Central memory CD8-positive, alpha-beta T cell (primary cell): Measurements from ENCODE around the gene ABCA3.

Experiments used
- ATAC-seq: fragments of 150-1000 bp; cut with Tn5 transposase; replicated peaks from 2 replicates; pipeline ENCODE4 v1.10.0; 2022; ENCODE audit warnings: mild to moderate bottlenecking, moderate FRiP score, moderate number of reproducible peaks; ENCODE audit not compliant: poor library complexity, severe bottlenecking; ENCODE audit errors: extremely low read depth
- DNase-seq, 2 donors: peaks; one replicate each; pipeline ENCODE4 v3.0.0; 2021; ENCODE audit warnings: low spot score in 2 of 2
- H3K27ac Mint-ChIP-seq: one replicate; pipeline ENCODE4 v1.8.0; 2022; ENCODE audit warnings: low read depth, mild to moderate bottlenecking, moderate library complexity, mixed read lengths
- H3K27me3 Mint-ChIP-seq: one replicate; pipeline ENCODE4 v1.8.0; 2022; ENCODE audit warnings: mixed read lengths
- H3K36me3 Mint-ChIP-seq: one replicate; pipeline ENCODE4 v1.8.0; 2022; ENCODE audit warnings: mild to moderate bottlenecking, moderate library complexity, mixed read lengths; ENCODE audit not compliant: insufficient read depth
- H3K4me1 Mint-ChIP-seq: one replicate; pipeline ENCODE4 v1.8.0; 2022; ENCODE audit warnings: mixed read lengths
- H3K4me3 Mint-ChIP-seq: one replicate; pipeline ENCODE4 v1.8.0; 2022; ENCODE audit warnings: mild to moderate bottlenecking, moderate library complexity, mixed read lengths
- H3K9me3 Mint-ChIP-seq: one replicate; pipeline ENCODE4 v1.8.0; 2022; ENCODE audit warnings: mixed read lengths

ABCA3 gene

DNA sequence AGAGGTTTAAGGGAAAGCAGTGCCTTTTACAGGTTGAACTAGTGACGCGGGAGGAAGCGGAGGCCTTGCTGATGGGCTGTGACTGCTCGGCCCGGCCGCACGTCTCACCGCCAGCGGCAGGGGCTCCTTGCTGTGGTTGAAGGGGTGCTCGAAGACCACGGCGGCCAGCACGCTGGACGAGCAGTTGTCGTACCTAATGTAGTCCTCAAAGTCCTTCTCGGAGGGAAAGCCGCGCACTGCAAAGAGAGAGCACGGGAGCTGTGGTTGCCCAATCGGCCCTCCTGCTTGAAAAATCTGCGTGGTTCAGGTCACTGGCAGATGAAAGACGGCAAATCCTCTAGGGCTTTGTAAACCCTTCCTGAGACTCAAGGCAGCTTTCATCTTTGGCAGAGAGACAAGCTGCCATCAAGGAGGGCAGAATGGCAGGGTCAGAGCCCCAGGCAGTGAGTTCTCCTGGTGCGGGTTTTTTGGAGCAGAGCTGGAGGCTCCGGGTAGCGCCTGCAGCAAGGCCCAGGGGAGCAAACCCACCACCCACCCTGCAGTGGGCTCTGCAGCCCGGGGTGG, 16.1 kb downstream of the ABCA3 start:
- Mint-ChIP-seq H3K27ac (no peak overlapping the region), H3K4me1 (no peaks in the 10 kb centered on the region), H3K27me3 (no peaks in the 10 kb centered on the region), H3K9me3 (no peaks in the 10 kb centered on the region), H3K36me3 (peaks cover 1% of the 10 kb centered on the region), H3K4me3 (no peak overlapping the region)
- DNase-seq (no peak), ATAC-seq (no peak)

DNA sequence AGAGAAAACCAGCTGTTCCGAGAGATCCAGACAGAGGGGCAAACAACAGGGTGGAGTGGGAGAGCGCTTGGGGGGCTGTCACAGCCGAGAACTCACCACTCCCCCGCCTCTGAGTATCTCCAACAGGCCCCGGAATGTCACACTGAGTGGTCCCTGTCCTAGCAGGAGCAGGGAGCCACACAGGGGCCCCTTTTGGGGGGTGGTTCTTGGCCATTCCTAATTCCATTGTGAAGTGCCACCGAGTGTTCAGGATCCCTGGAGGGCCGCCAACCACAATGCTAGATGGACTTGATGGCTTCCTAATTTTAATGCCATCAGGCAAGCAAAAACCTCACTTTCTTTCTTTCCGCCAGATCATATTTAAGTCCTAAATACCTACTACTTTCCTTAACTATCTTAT, 16.8 kb downstream of the ABCA3 start:
- Mint-ChIP-seq H3K9me3 (no peaks in the 10 kb centered on the region), H3K4me1 (no peaks in the 10 kb centered on the region), H3K36me3 (peaks cover 1% of the 10 kb centered on the region), H3K27me3 (no peaks in the 10 kb centered on the region), H3K27ac (no peak overlapping the region), H3K4me3 (no peak overlapping the region)
- no peak for ATAC-seq
- no peak for DNase-seq

DNA sequence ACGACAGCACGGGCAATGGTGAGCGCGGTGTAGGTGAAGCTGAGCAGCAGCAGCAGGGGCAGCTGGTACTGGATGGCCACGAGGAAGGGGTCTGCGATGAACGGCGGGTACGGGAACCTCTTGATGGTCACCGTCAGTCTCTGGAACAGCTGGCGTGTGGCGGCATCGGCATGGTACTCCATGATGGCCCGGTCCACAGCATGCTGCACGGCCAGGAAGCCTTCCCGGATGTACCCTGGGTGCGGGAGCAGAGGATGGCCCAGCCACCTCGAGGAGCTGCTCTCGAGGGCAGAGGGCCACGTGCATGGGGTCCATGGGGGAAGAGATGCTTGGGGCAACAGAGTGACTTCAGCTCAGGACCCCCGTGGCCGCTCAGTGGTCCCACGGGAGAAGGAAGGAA, 20.9 kb downstream of the ABCA3 start:
- Mint-ChIP-seq H3K36me3 (peaks cover 5% of the 10 kb centered on the region), H3K4me1 (no peaks in the 10 kb centered on the region), H3K27me3 (no peaks in the 10 kb centered on the region), H3K9me3 (no peaks in the 10 kb centered on the region), H3K27ac (no peak overlapping the region), H3K4me3 (no peak overlapping the region)
- DNase-seq (no peak), ATAC-seq (no peak)

DNA sequence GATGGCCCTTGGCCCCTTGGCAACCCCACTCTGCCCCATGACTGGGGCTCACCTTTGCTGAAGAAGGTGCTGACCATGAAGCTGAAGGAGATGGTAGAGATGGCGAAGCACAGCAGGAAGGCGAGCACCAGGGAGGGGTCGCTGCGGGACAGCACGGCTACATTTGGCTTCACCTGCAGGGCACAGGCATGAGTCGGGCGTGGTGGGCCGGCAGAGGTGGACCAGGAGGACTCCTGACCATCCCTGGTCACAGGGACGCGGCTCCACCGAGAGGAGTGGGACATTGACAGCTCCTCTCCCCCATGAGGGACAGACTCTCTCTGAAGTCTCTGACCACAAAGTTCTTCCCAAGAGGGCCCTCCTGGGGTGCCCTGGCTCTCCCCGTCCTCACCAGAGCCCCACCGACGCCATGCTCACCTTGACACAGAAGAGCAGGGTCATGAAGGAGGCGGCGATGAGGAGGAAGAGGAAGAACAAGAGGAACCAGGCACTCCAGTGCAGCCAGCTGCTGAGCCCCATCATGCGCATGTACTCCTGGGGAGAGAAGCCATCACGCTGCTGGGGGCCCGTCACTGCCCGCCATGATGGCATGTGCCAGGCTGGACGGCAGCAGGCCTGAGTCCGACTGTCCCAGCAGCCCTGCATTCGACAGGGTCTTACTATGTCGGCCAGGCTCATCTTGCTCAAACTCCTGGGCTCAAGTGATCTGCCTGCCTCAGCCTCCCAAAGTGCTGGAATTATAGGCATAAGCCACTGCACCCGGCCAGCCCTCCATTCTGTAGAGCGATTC, 23.1 kb downstream of the ABCA3 start:
- Mint-ChIP-seq H3K4me3 (no peak overlapping the region), H3K4me1 (no peaks in the 10 kb centered on the region), H3K36me3 (peaks cover 6% of the 10 kb centered on the region), H3K27me3 (no peaks in the 10 kb centered on the region), H3K9me3 (no peaks in the 10 kb centered on the region), H3K27ac (no peak overlapping the region)
- DNase-seq: no peak
- no peak for ATAC-seq

DNA sequence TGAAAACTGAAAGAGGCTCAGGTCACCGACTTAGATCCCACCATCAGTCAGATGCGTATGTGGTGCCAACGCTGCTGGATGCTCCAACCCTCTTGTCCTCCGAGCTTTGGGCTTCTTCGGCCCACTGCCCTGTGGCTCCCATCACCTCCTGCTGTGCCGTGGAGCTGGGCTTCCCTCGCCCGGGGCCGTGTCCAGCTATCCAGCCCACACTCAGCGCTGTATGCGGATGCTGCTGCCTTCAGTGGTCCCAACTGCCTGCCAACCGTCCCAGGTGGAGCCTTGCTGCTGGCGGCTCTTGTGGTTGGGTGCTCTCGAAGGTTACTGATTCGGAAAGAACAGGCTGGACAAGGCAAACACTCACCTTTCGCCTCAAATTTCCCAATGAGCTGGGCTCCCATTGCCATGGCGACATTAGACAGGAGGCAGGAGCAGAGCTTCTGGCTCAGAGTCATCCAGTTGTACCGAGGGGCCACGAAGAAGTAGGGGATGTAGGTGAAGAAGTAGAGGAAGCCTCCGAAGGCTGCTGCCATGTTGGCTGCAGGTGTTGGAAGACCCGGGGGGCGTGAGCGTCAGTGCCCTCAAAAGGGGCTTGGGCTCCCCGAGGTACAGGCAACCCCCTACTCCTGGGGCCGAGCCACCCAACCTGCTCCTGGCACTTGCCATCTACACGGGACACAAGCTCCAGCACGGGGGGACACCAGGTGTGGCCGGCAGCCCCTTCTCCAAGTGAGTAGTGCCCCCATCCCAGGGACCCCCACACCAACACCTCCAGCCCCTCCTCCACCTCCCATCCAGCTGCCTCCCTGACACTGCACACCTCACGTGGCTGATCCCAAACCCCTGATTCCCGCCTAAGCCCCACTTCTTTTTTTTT, 32.2 kb downstream of the ABCA3 start:
- DNase-seq (no peak), ATAC-seq (no peak)
- Mint-ChIP-seq H3K4me1 (no peaks in the 10 kb centered on the region), H3K27ac (no peak overlapping the region), H3K9me3 (no peaks in the 10 kb centered on the region), H3K36me3 (peaks cover 1% of the 10 kb centered on the region), H3K4me3 (no peak overlapping the region), H3K27me3 (no peaks in the 10 kb centered on the region)

DNA sequence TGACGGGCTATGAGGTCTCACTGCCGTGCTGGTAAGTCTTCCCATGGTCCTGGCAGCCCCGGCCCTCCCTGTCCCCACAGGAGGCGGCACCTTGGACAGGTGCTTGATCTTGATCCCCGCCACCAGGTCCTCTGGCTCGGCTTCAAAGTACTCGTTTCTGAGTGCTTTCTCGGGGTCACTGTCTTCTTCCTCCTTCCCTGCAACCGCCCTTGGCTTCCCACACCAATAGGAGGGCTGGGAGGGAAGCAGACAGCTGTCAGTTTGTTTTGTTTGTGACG, 40.7 kb downstream of the ABCA3 start:
- H3K4me3 Mint-ChIP-seq: no peak overlapping the region
- no peak overlapping the region for H3K27ac Mint-ChIP-seq
- no peaks in the 10 kb centered on the region for H3K27me3 Mint-ChIP-seq
- no peaks in the 10 kb centered on the region for H3K36me3 Mint-ChIP-seq
- no peak for ATAC-seq
- DNase-seq: no peak
- H3K9me3 Mint-ChIP-seq: no peaks in the 10 kb centered on the region
- H3K4me1 Mint-ChIP-seq: no peaks in the 10 kb centered on the region

DNA sequence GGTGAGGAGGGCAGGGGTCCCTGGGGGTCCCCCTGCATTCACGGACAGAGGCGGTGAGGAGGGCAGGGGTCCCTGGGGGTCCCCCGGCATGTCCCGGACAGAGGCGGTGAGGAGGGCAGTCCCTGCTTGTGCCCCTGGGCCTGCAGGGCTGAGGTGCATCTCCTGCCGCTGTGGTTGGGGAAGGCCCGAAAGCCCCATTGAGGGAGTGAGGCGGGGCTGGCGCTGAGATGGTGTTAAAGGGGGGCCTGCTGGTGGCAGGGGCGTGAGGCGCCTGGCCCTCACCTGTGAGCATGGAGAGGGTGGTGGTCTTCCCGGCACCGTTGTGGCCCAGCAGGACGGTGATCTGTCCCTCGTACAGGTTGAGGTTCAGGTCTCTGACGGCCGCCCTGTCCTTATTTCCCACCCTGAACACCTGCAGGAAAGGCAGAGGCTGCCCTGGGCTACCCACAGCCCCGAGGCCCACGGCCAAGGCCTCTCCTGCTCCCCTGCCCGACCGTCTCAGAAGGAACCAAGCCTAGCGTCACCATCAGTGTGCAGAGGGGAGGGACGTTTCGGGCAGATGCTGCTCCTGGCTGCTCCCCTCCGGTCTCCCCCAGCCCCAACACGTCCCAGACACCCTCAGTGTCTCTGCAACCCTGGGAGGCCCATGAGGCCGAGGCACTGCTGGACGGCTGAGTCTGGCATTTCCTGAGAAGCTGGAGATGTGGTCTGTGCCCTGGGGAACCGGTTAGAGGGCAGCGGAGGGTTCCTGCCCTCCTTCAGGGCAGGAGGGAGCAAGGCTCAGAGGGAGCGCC, 41.2 kb downstream of the ABCA3 start:
- H3K36me3 Mint-ChIP-seq: no peaks in the 10 kb centered on the region
- no peak for DNase-seq
- no peaks in the 10 kb centered on the region for H3K4me1 Mint-ChIP-seq
- H3K4me3 Mint-ChIP-seq: no peak overlapping the region
- no peaks in the 10 kb centered on the region for H3K9me3 Mint-ChIP-seq
- no peak for ATAC-seq
- no peak overlapping the region for H3K27ac Mint-ChIP-seq
- H3K27me3 Mint-ChIP-seq: no peaks in the 10 kb centered on the region

DNA sequence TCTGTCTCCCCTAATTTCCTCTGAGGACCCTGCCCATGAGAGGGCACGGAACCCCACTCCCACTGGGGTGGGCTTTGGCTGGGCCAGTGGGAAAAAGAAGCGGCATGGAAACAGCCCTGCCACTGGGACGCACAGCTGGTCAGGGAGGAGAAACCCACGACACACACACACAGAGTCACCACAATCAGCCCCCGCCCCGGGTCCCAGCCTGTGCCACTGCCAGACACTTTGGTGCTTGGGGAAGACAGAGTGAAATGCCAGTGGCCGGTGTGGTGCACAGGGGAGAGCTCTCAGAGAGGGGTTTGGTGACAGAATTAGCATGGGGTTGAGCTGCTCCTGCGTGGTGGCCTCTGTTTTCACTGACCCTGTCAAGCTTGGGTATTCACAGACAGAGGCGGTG, 41.9 kb downstream of the ABCA3 start:
- no peak overlapping the region for H3K4me3 Mint-ChIP-seq
- ATAC-seq (no peak), DNase-seq (no peak)
- no peak overlapping the region for H3K27ac Mint-ChIP-seq
- H3K36me3 Mint-ChIP-seq: peaks cover under 1% of the 10 kb centered on the region
- no peaks in the 10 kb centered on the region for H3K27me3 Mint-ChIP-seq
- no peaks in the 10 kb centered on the region for H3K4me1 Mint-ChIP-seq
- H3K9me3 Mint-ChIP-seq: no peaks in the 10 kb centered on the region

DNA sequence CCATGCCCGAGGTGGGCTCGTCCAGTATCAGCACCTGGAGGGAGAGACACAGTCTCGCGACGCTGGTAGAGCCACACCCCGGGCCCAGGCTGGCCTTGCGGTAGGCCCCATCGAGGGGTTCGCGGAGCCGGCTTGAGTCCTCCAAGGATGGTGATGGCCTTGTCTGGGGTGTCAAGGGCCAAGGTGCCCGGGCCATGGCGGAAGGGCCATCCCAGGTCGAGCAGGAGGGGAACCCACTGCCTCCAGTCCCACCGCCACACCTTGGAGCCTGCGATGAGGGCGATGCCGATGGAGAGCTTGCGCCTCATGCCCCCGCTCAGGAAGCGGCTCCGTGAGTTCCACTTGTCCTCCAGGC, 43.0 kb downstream of the ABCA3 start:
- Mint-ChIP-seq H3K4me3 (no peak overlapping the region), H3K27me3 (no peaks in the 10 kb centered on the region), H3K36me3 (peaks cover 1% of the 10 kb centered on the region), H3K27ac (no peak overlapping the region), H3K9me3 (no peaks in the 10 kb centered on the region), H3K4me1 (no peaks in the 10 kb centered on the region)
- no peak for ATAC-seq
- no peak for DNase-seq

DNA sequence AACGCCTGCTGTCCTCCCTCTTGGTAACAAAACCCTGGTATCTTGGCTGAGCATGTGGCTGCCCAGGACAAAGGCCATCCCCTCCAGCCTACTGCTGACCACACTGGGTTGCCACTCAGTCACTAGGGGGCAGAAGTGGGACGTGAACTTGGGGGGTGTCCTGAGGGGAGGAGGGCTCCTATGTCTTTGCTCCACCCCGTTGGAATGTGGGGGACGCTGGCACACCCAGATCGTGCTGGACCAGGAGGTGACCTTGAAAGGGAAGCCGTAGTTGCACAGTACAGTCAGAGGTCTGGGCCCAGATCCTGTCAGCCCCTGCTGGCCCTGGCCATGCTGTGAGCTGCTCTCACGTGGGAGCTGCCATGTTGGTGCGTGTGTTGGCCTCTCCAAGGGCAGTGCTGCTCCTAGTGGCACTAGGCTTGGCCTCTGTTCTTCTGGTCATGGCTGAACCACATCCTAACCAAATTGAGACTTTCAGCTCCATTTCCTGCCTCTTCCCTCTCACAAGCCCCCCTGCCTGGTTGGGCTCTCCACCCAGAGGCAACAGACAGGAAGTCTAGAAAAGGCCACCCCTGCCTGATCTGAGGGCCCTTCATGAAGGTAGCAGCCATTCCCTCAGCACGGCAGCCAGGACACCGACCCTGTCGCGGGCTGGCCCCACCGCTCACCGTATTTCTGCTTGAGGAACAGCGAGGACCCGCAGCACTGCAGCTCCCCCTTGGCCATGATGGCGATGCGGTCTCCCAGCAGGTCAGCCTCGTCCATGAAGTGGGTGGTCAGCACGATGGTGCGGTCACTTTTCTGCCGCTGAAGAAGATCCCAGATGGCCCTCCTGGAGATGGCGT, 43.6 kb downstream of the ABCA3 start:
- Mint-ChIP-seq H3K9me3 (no peaks in the 10 kb centered on the region), H3K27ac (no peak overlapping the region), H3K4me1 (no peaks in the 10 kb centered on the region), H3K36me3 (peaks cover 1% of the 10 kb centered on the region), H3K4me3 (no peak overlapping the region), H3K27me3 (no peaks in the 10 kb centered on the region)
- no peak for DNase-seq
- ATAC-seq: peak; percentile 17

DNA sequence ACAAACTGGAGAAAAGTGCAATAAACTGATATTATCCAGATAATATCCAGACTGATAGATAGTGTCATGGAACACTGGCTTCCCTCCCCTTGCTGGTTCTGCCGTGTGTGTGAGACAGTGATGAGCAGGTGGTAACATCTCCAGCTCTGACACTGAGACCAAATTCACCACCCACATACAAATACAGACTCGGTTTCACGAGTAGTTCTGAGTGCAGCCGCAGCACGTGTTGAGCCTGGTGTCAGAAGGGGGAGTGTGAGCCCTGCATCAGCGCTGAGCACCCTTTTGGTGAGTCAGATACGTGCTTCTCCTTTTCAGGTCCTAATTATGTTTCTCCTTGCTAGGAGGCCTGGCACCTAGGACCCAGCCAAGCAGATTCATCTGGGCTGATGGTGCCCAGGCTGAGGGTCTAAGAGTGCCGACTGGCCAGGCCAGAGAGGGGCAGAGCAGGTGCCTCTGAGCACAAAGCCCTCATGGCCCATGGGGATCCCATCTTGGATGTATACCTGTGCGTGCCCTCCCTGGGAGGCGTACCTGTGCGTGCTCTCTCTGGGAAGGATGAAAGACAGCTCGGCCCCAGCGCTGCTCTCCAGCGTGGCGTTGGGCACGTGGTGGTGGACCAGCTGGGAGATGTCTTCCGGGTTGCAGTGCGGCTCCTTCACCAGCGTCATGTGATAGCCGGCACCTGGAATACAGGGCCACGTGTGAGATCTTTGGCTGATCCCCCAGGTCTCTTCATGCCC, 45.3 kb downstream of the ABCA3 start:
- Mint-ChIP-seq H3K4me3 (no peak overlapping the region), H3K4me1 (no peaks in the 10 kb centered on the region), H3K27me3 (no peaks in the 10 kb centered on the region), H3K9me3 (no peaks in the 10 kb centered on the region), H3K36me3 (peaks cover 1% of the 10 kb centered on the region), H3K27ac (no peak overlapping the region)
- ATAC-seq: peak; percentile 81
- DNase-seq: peak in 1 of 2 donors; percentile 18
